B cell (primary cell): Measurements from ENCODE around the gene CALN1.

ENCODE experiments used
- EZH2 ChIP-seq: IDR thresholded peaks from 2 replicates; pipeline ENCODE4 v1.6.1; 2012; ENCODE audit warnings: borderline replicate concordance, low read depth, mild to moderate bottlenecking, moderate library complexity, low read length; ENCODE audit not compliant: insufficient read depth, poor library complexity, severe bottlenecking
- TF ChIP-seq, protein P1 (sequence below): fragments of 200-600 bp; IDR thresholded peaks from one replicate; pipeline ENCODE4 v1.8.0; 2022; ENCODE audit warnings: antibody characterized with exemption, mild to moderate bottlenecking

DNA sequence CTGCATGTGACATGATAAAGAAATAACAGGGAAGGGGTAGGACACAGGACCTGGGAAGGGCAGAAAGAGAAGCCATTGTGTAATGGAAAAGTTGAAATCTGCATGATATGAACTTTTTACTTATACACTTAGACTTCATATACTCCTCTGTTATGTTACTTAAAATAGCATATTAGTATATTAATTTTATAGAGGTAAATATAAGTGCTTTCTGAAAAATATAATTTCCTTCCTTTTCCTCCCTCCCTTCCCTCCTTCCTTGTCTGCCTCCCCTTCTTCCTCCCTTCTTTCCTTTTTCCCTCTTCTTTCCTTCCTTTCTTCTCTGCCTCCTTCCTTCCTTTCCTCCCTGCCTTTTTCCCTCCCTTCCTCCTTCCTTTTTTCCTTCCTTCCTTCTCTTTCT is 363.7 kb downstream of the CALN1 start:
- TF ChIP-seq, protein P1, sequence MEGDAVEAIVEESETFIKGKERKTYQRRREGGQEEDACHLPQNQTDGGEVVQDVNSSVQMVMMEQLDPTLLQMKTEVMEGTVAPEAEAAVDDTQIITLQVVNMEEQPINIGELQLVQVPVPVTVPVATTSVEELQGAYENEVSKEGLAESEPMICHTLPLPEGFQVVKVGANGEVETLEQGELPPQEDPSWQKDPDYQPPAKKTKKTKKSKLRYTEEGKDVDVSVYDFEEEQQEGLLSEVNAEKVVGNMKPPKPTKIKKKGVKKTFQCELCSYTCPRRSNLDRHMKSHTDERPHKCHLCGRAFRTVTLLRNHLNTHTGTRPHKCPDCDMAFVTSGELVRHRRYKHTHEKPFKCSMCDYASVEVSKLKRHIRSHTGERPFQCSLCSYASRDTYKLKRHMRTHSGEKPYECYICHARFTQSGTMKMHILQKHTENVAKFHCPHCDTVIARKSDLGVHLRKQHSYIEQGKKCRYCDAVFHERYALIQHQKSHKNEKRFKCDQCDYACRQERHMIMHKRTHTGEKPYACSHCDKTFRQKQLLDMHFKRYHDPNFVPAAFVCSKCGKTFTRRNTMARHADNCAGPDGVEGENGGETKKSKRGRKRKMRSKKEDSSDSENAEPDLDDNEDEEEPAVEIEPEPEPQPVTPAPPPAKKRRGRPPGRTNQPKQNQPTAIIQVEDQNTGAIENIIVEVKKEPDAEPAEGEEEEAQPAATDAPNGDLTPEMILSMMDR = no peak
- TF ChIP-seq EZH2 = no peak
